Uterus (tissue), 4 donors: ENCODE data around the gene CDIPT. TPM values are rescaled to one million over a fixed set of nuclear protein-coding genes. Genes with fewer than 3 reads are reported as not detected.

Source experiments
- DNase-seq, 2 donors: peaks; one replicate each; pipeline ENCODE4 v3.0.0-alpha.2; 2019 to 2020
- H3K27ac ChIP-seq, 2 donors: fragments of 200-600 bp; sonication (generic); 1 replicate in 1 of 2; 2 replicates in 1 of 2; pipeline ENCODE4 v1.5.1; 2016 to 2018
- H3K27me3 ChIP-seq, 2 donors: fragments of 200-600 bp; sonication (generic); one replicate each; pipeline ENCODE4 v1.5.1; 2018 to 2019; ENCODE audit warnings: control low read depth in 1 of 2
- H3K36me3 ChIP-seq, 2 donors: fragments of 200-600 bp; sonication (generic); one replicate each; pipeline ENCODE4 v1.5.1; 2019; ENCODE audit warnings: control low read depth in 1 of 2
- H3K4me1 ChIP-seq, 2 donors: fragments of 200-600 bp; sonication (generic); one replicate each; pipeline ENCODE4 v1.5.1; 2018 to 2019; ENCODE audit warnings: control low read depth in 1 of 2
- H3K4me3 ChIP-seq, 2 donors: fragments of 200-600 bp; sonication (generic); 1 replicate in 1 of 2; 2 replicates in 1 of 2; pipeline ENCODE4 v1.5.1; 2018 to 2019; ENCODE audit warnings: mild to moderate bottlenecking in 1 of 2
- H3K9me3 ChIP-seq, 2 donors: fragments of 200-600 bp; sonication (generic); one replicate each; pipeline ENCODE4 v1.5.1; 2019; ENCODE audit warnings: control low read depth in 1 of 2
- POLR2A ChIP-seq, 2 donors: fragments of 450-650 bp; IDR thresholded peaks; one replicate each; pipeline ENCODE4 v1.6.1; 2016; ENCODE audit warnings: antibody characterized with exemption in 2 of 2, mild to moderate bottlenecking in 1 of 2, moderate library complexity in 1 of 2
- intact Hi-C: fragments of 100-400 bp; cut with DNase I; formaldehyde crosslinking; loops from one replicate; pipeline ENCODE4 v1.15.1; 2023; ENCODE audit warnings: low total_unique reads
- total RNA-seq, 4 donors: library from RNA; depleted of rRNA in 3 of 4; stranded (reverse); fragments of >200 nt in 3 of 4; gene quantifications; one replicate each; pipeline versions ENCODE4 v1.1.0 to v1.2.4, GENCODE V29; 2014 to 2023
- TF ChIP-seq, protein P1 (sequence below), 4 experiments: fragments of 200-600 bp in 2 of 4; fragments of 450-650 bp in 2 of 4; sonication (generic) in 2 of 4; IDR thresholded peaks; one replicate each; pipeline ENCODE4 v1.5.1; 2016 to 2019; ENCODE audit warnings: antibody characterized with exemption in 4 of 4, mild to moderate bottlenecking in 2 of 4, moderate library complexity in 1 of 4
- donor health status: DM: yes; HTN: yes; CAD: no.

The CDIPT gene
- total RNA-seq, 4 donors from 2014 or later, result 35.1 to 83.7 (median 59.1) TPM

DNA sequence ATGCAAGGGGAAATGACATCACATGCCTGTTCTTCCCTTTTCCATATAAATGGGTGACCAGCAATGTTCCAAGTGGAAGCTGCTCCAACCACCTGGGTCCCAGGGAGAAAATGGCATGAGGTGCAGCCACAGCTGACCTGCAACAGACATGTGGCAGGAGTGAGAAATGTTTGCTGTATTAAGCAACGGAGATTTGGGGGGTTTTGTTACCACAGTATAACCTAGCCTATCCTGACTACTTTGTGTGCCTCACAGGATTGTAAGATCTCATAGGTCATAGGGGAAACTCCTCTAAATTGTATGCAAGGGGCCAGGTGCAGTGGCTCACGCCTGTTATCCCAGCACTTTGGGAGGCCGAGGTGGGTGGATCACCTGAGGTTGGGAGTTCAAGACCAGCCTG, 12.0 kb downstream of the CDIPT start:
- Histone ChIP-seq H3K36me3 (no peaks in the 10 kb centered on the region), H3K4me1 (no peaks in the 10 kb centered on the region), H3K9me3 (no peaks in the 10 kb centered on the region), H3K4me3 (no peak overlapping the region), H3K27me3 (no peaks in the 10 kb centered on the region), H3K27ac (no peak overlapping the region)
- DNase-seq, result no peak
- TF ChIP-seq, protein P1, sequence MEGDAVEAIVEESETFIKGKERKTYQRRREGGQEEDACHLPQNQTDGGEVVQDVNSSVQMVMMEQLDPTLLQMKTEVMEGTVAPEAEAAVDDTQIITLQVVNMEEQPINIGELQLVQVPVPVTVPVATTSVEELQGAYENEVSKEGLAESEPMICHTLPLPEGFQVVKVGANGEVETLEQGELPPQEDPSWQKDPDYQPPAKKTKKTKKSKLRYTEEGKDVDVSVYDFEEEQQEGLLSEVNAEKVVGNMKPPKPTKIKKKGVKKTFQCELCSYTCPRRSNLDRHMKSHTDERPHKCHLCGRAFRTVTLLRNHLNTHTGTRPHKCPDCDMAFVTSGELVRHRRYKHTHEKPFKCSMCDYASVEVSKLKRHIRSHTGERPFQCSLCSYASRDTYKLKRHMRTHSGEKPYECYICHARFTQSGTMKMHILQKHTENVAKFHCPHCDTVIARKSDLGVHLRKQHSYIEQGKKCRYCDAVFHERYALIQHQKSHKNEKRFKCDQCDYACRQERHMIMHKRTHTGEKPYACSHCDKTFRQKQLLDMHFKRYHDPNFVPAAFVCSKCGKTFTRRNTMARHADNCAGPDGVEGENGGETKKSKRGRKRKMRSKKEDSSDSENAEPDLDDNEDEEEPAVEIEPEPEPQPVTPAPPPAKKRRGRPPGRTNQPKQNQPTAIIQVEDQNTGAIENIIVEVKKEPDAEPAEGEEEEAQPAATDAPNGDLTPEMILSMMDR (IDR thresholded peaks at IDR 0.05), result no peak
- no peak for TF ChIP-seq POLR2A (IDR thresholded peaks at IDR 0.05)
- intact Hi-C loops, result no loop called here

DNA sequence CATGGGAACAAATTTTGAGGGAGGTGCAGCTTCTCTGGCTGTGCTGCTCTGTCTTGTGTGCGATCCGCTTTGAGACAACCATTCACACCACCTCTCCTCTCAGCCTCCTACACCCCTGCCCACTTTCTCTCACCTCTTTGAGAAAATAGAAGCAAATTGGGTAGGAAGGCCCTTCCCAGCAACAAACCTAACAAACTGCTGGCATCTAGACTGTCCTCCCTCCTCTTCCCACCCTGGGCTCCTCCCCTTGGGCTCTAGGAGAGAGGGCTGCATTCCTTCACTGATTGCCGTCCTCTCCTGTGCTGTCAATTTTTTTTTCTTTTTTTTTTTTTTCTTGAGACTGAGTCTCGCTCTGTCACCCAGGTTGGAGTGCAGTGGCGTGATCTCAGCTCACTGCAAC, 13.5 kb downstream of the CDIPT start:
- intact Hi-C loops, result no loop called here
- TF ChIP-seq, protein P1 (IDR thresholded peaks at IDR 0.05), result no peak
- no peak for TF ChIP-seq POLR2A (IDR thresholded peaks at IDR 0.05)
- Histone ChIP-seq H3K36me3 (no peaks in the 10 kb centered on the region), H3K4me1 (no peaks in the 10 kb centered on the region), H3K27me3 (no peaks in the 10 kb centered on the region), H3K4me3 (no peak overlapping the region), H3K9me3 (no peaks in the 10 kb centered on the region), H3K27ac (peak overlapping the region; percentile 27 to 60)
- DNase-seq, result no peak

DNA sequence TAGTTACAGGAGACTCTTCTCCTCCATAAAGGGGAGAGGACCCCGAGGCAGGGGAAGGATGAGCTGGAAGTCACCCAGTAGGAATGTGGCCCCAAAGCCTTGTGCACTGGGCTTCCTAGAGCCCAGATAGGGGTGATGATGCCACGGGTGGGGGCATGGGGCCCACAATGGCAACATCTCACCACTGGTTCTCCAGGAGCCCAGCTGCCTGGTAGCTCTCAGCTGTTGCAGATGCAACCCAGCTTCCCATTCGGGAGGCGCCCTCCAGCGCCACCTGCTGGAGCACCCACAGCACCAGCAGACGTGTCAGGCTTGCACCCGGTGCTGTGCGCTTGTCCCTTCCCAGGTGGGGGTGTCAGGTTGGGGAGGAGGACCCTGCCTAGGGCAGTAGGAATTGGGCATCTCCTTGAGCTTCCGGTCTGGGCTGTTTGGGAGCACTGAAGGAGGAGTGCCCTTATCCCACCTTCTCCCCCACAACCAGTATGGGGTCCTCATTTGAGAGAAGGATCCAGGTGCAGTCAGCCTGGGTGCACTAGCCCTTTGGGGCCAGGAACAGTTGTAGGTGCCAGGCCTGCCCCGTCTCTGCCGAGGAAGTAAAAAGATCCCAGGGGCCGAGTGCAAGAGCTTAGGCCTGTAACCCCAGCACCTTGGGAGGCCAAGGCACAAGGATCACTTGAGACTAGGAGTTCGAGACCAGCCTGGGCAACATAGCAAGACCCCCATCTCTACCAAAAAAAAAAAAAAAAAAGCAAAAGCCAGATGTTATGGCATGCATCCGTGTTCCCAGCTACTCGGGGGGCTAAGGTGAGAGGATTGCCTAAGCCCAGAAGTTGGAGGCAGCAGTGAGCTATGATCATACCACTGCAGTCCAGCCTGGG, 14.4 kb downstream of the CDIPT start:
- no peaks in the 10 kb centered on the region for H3K9me3 ChIP-seq
- H3K36me3 ChIP-seq, result no peaks in the 10 kb centered on the region
- H3K27me3 ChIP-seq, result no peaks in the 10 kb centered on the region
- intact Hi-C loops, result no loop called here
- H3K4me1 ChIP-seq, result no peaks in the 10 kb centered on the region
- H3K27ac ChIP-seq, result peak overlapping the region; percentile 27 to 60
- TF ChIP-seq, protein P1 (IDR thresholded peaks at IDR 0.05), result peak; percentile 72 to 83 (median 80)
- no peak for TF ChIP-seq POLR2A (IDR thresholded peaks at IDR 0.05)
- H3K4me3 ChIP-seq, result no peak overlapping the region
- DNase-seq, result peak; percentile 70 to 72

DNA sequence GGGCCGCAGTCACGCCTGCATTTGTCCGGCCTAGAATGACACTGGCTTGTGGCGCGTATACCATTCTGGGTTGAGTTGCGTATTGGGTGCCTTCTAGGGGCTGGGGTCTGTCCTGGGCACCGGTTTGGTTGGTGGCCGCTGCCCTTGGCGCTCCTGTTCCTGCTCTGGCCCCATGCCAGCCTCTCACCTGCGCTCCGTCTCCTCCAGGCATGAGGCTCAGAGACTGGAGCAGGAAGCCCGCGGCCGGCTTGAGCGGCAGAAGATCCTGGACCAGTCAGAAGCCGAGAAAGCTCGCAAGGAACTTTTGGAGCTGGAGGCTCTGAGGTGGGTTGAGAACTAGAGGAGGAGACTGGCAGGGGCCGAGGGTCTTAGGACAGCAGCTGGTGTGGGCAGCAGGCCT, 17.4 kb downstream of the CDIPT start:
- Histone ChIP-seq H3K27me3 (no peaks in the 10 kb centered on the region), H3K36me3 (no peaks in the 10 kb centered on the region), H3K27ac (peak overlapping the region; percentile 55 to 65), H3K9me3 (no peaks in the 10 kb centered on the region), H3K4me3 (no peak overlapping the region), H3K4me1 (no peaks in the 10 kb centered on the region)
- no peak for DNase-seq
- no peak for TF ChIP-seq POLR2A (IDR thresholded peaks at IDR 0.05)
- TF ChIP-seq, protein P1 (IDR thresholded peaks at IDR 0.05), result no peak
- intact Hi-C loops, result no loop called here

DNA sequence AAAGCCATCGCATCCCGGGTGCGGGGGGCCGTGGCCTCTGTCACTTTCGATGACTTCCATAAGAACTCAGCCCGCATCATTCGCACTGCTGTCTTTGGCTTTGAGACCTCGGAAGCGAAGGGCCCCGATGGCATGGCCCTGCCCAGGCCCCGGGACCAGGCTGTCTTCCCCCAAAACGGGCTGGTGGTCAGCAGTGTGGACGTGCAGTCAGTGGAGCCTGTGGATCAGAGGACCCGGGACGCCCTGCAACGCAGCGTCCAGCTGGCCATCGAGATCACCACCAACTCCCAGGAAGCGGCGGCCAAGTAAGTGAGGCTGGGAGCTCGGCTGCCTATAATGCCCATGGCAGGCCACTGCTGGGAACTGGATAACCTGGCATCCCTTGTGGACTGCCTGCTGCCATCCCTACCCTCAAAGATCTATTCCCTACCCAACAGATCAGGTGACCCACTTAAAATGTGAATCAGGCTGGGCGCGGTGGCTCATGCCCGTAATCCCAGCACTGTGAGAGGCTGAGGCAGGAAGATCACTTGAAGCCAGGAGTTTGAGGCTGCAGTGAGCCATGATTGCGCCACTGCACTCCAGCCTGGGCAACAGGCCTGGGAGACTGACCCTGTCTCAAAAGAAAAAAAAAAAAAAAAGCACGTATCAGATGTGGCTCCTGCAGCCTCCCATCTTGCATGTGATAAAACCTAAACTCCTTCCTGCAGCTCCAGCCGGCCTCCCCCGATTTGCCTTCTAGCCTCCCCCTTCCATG, 18.3 kb downstream of the CDIPT start:
- no peaks in the 10 kb centered on the region for H3K27me3 ChIP-seq
- no peaks in the 10 kb centered on the region for H3K9me3 ChIP-seq
- no peak for TF ChIP-seq POLR2A (IDR thresholded peaks at IDR 0.05)
- TF ChIP-seq, protein P1 (IDR thresholded peaks at IDR 0.05), result no peak
- no peak overlapping the region for H3K4me3 ChIP-seq
- intact Hi-C loops, result no loop called here
- no peaks in the 10 kb centered on the region for H3K4me1 ChIP-seq
- DNase-seq, result peak; percentile 77 to 80
- peak overlapping the region; percentile 55 to 65 for H3K27ac ChIP-seq
- no peaks in the 10 kb centered on the region for H3K36me3 ChIP-seq
